ENCODE data around the gene RUNX1.

RUNX1 gene

DNA sequence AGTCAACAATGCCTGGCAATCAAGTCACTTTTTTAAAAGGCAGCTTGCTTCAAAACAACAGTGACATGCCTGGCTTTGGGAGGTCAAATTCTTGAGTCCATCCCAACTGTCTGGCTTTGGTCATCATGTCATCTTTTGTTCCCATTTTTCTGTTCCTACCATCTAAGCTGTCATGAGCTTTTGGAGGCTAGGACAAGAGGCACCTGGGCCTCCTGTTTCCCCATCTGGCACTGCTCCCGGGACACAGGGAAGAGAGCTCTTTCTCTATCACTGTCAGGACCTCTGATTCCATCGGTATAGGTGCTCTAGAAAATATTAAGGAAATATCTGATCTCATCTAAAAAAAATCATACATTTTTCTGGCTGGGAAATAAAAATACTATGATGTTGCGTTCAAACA lies 224.0 kb downstream of the RUNX1 start:
- DNase-seq (ENCODE audit: low spot score), result no peak

DNA sequence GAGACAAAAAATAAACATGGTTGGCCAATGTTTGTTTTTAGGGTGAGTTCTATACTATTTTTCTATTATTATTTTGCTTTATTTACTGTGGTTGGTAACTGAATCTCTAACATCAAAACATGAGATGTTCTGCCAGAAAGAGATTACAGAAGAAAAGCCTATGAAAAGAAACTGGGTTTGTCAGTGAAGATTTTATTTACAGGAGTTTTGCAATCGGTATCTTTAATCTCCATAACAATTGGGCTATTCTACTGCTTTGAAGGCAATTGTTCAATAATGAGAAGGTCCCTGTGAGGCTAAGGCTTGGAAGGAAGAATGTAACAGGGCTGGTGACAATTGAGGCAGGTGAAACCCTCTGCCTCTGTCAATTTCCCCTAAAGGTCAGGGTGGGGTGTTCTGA lies 224.8 kb downstream of the RUNX1 start:
- DNase-seq (ENCODE audit: low spot score), result no peak

DNA sequence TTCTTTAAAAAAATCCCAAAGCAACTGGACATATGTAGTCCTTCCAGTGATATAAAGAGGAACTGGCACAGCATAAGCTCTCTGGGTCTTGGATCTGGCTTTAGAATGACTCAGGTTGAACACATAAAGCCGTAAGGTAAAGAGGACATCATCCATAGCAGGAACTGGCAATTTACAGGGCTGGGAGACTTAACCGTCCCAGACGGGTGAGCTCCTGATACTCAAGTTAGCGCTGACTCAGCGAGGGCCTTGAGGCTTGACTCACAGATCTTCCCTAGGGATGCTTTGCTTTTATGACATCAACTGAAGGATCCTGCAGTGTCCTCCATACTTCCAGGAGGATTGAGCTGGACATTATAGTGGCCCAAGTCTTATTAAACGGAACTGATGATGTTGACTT lies 226.2 kb downstream of the RUNX1 start:
- no peak for DNase-seq (ENCODE audit: low spot score)

DNA sequence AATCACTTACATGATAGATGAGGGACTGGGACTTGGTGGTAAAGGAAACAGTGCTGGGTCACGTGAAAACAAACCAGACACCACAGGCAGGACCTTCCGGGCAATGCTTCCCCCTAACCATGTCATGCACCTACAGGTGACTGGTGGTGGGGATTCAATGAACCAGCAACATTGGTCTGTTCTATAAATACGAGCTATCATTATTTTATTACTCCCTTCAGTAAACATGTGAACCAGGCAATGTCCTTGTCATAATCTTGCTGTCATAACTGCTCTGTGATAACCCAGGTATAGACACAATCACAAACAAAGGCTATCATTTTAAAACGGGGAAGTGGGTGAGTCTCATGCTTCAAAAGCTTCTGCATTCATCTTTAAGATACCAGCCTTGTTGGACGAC lies 226.9 kb downstream of the RUNX1 start:
- DNase-seq (ENCODE audit: low spot score), result no peak

DNA sequence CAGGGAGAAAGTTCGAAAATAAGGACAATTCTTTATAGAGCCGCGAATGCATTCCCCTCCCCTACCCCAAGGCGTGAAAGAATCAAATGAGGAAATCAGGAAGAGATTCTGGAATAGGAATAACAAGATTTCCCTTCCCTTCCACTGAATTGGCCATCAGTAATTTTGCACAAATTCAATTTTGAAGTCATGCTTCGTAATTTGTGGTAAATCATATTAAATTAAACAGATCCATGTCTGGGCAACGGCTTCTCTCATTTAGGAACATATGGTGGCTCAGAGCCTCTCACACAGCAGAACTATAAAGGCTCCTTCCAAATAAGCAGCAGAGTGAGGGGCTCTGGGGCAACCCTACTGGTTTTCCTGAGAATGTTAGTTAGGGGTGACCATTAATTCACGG lies 227.4 kb downstream of the RUNX1 start:
- no peak for DNase-seq (ENCODE audit: low spot score)

DNA sequence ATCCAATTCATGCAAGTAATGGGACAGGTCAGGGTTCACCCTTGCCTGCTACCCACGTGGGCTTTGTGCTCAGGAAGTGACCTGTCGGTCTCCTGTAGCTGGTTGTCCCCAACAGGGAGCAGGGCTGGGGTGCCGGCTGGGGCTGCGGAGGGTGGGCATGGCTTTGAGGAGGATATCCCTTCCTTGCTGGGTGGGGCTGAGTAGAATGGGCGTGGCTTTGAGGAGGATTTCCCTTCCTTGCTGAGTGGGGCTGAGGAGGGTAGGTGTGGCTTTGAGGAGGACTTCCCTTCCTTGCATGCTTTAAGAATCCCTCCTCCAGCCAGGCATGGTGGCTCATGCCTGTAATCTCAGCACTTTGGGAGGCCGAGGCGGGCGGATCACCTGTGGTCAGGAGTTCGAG lies 229.1 kb downstream of the RUNX1 start:
- no peak for DNase-seq (ENCODE audit: low spot score)

DNA sequence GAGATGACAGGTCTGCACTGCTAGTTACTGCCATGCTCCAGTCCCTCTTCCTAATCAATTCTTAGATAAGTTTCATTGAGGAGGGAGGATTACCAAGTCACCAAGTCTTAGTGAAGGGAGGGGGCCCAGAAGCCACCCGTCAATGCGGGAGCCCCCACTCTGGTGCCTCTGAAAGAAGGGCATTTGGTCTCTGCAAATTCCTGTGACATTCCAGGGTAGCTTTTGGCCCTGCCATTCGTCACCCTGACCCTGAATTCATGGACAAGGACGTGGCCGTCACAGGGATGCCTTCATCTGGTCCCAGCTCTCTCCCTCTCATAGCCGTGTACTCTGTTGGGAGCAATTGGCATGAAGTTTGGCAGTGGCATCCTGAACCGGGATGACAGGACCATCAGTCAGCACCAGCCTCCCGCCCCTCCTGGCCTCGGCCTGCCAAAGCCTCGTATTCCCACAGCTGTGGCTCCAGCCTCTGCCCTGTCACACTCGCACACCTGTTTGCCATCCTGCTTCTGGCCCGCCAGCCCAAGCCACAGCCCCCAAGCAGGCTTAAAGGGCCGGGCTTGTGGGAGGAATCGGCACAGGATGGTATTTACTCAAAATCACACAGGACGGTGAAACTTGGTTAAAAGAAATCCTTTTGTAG lies 229.6 kb downstream of the RUNX1 start:
- DNase-seq (ENCODE audit: low spot score), result no peak

DNA sequence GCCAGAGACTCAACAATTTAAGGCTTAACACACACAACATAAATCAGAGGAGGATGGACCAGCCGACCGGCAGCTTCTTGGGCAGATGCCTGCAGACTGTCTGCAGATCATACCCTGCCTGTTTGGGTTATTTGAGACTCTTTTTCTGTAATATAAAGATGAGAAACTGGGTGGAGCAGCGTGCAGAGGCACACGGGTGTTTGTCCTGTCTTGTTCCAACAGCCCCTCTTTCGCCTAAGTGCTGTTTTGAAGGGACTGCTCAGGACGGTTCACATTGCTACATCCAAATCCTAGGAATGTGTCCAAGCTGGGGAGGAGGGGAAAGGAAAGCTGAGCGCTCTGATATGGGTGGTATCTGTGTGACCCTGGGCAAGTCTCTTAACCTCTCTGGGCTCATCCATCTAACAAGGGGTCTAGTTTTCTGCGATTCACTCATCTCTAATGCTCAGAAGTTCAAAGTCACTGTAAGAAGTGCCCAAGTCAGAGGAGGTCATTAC lies 230.4 kb downstream of the RUNX1 start:
- no peak for DNase-seq (ENCODE audit: low spot score)

DNA sequence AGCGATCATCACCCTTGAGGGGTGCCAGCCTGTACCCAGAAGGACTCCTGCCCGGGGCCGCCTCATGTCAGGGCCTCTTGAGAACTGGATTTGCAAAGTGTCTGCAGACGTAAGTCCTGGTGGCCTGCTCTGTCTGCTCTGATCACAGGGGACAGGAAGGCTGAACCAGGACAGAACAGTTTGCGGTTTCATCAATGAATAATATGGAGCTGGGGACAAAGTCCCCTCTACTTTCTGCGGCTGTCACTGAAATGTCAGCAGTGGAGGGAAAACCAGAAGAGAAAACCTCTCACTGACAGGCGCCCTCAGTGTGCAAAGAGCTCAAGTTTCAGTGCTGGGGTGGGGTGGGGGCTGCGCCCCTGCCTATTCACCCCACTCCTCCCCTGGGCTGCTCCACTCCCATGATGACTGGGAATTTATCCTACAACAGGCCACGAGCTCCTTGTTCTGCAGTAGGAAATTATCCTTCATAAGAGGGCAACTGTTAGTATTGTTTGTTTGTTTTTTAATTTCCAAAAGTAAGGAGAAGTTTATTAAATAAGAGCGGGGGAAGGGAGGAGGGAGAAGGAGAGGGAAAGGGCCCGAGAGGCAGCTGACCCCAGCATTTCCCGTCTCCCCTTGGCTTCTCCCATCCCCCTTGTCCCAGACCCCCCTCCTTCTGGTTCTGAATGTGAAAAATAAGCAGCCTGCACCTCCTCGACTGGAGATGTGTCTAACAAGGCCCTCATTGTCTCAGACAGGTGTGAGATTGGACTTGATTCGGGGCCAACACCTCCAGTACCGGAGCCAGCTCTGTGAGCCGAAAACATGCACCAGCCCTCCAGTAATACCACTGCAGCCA lies 231.1 kb downstream of the RUNX1 start:
- DNase-seq (ENCODE audit: low spot score), result no peak

DNA sequence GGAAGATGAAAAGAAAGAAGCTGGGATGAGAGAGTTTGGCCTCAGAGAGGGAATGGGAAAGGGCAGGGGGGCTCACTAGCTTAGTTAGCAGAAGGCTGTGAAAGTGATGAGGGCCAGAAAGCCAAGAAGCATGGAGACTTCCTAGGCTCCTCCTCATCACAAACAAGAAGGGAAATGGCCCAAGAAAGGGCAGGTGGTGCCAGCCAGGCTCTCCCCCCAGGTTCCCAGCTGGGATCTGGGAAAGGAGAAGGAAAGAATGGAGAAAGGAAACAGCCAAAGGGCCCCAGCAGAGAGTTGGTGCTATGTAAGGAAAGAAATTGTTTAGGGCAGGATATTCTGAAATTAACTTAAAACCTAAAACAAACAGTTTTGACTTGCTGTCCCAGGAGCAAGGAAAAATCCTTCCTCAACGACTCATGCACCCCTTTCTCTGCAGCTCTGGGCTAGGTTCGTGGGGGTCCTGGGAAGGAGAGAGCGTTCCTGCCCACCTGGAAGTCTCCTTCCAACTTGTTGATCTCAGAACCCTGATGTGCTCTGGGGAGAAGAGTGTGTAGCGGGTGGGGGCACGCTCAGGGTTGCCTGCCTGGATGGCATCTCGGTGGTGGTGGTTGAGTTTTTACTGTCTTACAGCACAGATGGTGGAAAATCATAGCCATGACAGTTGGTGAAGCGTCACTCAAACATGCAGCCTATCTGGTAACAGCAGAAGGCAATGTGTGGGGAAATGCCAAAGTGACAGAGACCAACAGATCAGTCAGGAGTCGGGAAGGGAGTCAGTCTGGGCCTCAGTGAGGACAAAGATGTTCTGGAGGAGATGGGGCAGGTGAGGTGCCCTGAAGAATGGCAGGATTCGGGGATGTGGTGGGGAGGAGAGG lies 233.0 kb downstream of the RUNX1 start:
- no peak for DNase-seq (ENCODE audit: low spot score)

DNA sequence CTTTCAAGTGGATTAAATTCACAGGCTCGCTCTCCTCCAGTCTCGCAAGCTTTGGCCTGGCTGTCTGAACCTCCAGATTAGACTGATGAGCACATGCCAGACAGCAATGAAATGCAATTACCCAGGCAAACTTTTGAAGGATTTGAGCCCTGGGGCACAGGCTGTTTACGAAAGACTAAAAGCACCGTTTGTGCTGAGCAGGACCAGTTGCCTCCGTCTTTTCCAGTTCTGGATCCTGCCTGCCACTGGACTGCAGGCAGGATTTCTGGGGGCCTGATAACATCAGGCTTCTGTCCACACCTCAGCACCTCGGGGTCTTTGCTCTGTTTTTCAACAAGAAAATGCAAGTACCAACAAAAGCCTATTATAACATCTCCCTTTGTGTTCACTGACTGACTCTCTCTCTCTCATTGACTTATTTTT lies 234.6 kb downstream of the RUNX1 start:
- no peak for DNase-seq (ENCODE audit: low spot score)

DNA sequence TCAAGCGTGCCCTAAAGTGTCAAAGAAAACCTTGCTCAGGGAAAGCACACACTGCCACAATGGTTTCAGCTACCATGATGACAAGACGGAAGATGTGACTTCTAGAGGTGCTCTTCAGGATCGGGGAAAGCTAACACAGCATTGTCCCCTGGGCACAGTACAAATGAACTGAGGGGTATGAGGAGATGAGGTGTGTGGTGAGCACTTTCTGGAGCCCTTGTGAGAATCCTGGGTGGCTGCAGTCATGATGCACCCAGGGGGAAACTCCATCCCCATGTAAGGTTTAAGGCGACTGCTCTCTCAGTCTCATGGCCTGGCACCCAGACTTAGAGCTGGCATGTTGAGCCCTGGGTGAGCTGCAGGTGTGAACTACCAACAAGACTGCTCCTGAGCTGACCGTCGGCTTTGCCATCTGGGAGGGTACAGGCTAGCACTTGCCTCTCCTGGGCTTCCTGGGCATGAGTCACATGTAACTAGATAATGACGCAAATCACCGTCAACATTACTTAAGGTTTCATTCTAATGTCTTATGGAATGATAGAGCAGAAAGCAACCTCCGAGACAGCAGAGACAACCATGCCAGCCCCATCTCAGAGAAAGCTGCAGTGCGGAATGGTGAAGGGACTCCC lies 235.7 kb downstream of the RUNX1 start:
- DNase-seq (ENCODE audit: low spot score), result no peak

DNA sequence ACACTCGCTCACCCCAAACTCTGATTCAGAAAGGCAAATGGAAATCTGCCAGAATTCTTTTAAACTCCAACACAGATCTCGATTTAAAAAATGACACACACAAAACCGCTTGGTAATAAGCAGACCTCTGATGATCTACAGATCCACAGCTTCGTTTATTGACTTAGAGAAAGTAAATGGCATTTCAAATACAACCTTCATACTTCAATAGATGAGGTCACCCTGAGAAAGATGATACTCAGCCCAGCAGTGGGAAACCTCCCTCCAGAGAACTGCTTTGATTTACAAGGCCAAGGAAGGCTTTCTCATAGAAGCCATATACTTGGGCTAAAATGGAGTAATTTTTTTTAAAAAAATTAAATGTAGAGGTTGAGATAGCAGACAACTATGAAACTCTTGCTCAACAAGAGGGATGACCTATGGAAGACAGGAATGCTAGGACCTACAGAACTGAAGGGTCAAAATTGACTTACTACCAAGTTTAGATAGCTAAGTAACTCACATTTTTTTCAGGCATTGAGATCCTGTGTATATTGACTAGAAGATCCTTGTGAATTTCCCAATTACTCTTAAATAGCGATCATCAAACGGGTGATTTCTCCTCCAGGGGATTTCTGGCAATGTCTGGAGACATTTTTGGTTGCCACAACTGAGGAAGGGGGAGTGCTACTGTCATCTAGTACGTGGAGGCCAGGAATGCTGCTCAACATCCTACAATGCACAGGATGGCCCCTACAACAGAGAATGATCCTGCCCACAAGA lies 236.4 kb downstream of the RUNX1 start:
- DNase-seq (ENCODE audit: low spot score), result peak; percentile 64

DNA sequence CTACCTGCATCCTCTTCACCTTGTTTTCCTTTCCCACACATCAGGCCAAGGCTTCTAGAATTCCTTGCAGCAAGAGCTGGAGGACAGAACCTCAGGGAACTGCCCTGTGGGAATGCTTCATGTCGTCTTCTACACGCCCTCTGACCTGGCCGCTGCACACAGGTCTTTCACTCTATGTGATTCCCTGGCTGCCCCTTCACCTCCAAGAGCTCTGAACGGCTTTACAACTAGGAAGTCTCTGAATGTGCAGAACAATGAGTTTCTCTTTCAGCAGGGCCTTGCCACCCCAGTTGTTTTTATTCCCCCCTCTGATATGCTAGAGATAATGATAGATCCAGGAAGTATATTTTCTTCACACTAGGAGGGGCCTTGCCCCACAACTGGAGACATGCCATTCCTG lies 237.7 kb downstream of the RUNX1 start:
- no peak for DNase-seq (ENCODE audit: low spot score)

DNA sequence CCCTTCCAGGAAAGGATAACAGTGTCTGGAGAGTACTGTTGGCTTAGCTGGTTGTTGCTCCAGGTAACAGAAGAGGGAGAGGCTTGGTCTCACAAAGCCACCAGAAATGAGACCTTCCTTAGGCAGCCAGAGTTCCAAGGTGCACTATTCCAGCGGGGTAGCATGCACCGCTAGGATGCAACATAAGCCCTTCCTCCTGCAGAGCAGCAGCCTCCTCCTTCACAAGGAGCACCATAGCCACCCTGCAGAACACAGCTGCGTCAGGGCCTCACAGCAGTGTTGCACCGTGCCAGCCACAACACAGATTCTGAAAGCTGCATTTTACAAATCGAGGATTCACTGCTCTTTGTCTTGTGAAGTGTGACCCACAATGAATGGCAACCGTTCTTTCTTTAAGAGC lies 238.3 kb downstream of the RUNX1 start:
- DNase-seq (ENCODE audit: low spot score), result no peak

DNA sequence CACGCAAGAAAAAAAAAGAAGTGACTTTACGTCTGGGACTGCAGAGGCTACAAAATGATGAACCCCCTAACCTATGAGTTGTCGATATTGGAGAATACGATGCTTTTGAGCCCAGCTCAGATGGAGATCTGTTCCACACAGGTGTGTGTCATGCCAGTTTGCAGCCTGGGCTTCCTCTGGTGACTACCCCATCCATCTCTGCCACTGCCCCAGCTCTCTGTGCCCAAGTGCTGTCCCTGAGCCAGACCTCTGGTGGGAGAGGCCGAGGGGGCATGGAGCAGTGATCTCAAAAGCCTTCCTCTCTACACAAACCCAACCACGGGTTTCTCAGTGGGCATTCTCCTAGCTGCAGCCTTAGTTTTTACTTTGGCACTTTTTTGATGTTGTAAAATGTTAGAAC lies 239.3 kb downstream of the RUNX1 start:
- DNase-seq (ENCODE audit: low spot score), result no peak

DNA sequence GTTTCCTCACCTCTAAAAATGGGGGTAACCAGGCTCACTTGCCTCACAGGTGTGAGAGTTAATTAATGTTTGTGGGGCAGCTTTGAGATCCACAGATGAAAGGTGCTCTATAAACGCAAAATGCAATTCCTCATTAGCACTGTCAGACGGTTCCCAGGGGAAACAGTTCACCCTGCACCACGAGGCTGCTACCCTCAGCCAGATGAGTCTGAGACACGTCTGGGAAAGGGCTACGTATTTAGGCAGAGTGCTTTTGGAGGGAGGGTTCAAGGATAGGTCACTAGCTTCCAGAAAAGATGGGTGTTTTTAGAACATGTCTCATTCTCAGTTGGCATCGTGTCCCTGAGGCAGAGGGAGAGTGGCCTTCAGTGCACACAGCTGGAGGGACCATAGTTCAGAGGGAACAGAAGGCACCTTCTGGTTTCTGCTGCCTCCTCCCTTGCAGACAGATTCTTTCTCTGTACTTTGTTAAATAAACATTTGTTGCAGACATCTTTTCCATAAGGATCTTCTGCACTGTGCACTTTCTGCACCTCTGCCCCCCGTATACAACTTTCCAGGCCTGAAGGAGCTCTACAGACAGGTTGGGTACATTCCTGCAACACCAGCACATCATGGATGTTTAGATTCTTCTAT lies 240.4 kb downstream of the RUNX1 start:
- DNase-seq (ENCODE audit: low spot score), result no peak

DNA sequence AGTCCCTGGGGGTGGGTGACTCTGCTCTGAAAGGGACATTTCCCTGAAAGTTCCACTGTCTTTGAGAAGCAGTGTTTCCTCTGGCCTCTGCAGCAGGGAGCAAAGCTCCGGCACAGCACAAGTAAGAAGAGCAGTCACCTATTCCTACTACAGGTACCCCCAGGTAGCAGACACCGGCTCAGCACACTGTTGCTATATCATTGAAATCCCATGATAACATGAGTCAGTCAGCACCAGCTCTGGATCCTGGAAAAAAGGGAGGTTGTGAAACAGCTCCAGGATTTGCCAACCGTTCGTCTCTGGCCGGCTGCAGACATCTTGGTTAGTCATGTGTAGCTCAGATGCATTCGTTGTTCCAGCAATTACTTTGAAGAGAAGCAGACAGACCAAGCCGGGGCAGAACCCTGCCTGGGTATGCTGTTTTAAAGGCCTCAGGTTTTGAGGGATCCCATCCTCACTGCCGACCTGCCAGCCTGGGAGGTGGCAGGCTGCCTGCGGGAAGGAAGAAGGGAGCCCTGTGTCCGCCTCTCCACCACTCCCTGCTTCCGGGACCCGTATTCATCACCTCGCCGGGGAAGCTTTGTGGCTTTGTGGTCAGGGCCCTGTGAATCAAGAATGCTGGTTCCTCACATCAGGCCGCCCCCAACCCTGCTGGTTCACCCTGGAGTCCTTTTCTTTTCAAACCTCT lies 241.1 kb downstream of the RUNX1 start:
- peak; percentile 79 for DNase-seq (ENCODE audit: low spot score)

DNA sequence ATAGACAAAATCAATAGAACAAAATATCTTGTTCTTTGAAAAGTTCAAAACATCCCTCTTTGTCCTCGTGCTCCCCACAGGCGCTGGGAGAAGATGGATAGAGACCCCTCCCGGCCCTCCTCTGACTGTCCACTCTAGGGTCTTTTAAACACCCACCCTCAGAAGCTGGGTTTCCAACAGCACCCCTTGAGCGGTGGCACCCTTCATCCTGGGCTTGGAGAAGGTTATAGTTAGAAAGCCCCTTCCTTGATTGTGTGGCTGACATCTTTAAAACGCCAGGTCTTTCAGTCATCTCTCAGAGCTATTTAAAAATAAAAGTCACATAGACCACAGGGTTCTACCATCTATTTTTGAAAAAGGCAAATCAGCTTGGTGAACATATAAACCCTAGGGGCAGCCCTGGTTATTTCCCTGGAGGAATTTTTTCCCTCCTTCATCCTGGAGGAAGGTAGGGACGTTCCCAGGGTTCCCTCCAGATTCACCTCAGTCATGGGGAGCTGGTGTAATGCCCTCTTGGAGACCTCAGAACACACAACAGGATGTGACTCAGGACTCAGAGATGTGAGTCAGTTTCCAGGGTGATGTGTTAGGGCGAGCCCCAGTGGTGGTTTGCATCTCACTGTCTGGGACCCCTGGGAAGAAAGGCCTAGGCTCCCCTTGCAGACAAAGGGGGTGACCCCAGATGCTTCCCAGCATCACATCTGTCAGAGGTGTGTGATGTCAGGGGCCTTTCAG lies 241.8 kb downstream of the RUNX1 start:
- DNase-seq (ENCODE audit: low spot score), result peak; percentile 77

DNA sequence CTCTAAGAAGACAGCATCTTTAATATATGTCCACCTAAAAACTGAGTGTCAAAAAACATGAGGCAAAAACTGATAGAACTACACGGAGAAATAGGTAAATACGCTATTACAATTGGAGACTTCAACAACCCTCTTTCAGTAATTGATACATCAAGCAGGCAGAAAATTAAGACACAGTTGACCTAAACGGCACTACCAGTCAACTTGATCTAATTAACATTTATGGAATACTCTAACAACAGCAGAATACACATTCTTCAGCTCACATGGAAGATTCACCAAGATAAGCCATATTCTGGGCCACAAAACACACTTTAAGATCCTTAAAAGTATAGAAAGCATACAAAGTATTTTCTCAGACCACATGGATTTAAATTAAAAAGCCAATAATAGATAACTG lies 242.7 kb downstream of the RUNX1 start:
- DNase-seq (ENCODE audit: low spot score), result no peak

All from AG08396 (cell line).